Kidney capillary endothelial cell (primary cell): ENCODE data around the gene TENM4.

Source experiments
- DNase-seq: peaks from one replicate; pipeline ENCODE4 v3.0.0-alpha.2; 2018; ENCODE audit warnings: low spot score

The TENM4 gene

GRCh38 chr11:79291948-79292347 lies 148.9 kb downstream of the TENM4 start:
- no peak for DNase-seq

- no peak for DNase-seq
Observed at GRCh38 chr11:79290761-79291160, 150.1 kb downstream of the TENM4 start.

GRCh38 chr11:79287952-79288351 lies 152.9 kb downstream of the TENM4 start:
- DNase-seq, result no peak

DNA sequence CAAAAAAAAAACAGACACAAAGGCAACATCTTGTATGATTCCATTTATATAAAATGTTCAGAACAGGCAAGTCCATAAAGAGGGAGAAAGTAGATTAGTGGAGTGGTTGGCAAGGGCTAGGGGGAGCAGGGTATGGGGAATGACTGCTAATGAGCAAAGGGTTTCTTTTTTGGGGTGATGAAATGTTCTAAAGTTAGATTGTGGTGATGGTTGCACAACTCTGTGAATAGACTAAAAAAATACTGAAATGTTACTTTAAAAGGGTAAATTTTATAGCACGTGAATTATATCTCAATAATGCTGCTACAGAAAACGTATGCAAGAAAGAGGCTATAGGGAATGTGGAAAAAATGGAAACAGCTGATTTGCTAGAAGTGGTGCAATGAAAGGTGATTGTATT lies 155.1 kb downstream of the TENM4 start:
- DNase-seq, result no peak

GRCh38 chr11:79276736-79277325 lies 164.0 kb downstream of the TENM4 start:
- DNase-seq, result no peak

DNA sequence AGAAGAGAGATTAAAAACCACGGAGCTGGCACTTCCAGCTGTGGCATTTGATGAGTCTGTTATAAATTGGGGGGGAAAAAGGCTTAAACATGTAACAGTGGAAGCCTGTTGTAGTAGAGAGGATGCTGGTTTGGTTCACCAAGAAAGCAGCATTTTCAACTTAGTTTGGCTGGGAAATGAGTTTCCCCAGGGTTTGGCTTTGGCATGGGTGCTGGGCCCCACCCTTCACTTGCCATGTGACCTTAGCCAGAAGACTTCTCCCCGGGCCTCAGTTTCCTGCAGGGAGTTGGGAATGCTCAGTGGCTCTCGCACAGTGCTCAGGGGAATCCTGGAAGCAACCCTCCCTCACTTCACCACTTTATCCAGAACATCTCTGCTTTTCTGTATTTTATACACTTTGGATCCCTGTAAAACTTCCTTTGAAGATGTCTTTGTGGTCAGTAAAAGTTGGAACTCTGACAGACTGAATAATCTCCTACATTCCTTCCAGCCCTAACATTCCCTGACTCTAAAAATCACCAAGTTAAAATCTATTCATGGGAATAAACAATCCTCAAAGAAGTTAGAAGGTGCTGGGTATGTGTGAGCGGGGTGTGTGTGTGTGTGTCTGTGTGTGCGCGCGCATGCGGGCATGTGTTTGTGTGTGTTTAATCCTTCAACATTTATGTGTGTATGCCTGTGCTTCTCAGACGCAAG lies 166.0 kb downstream of the TENM4 start:
- DNase-seq, result no peak

GRCh38 chr11:79273781-79274180 lies 167.0 kb downstream of the TENM4 start:
- DNase-seq, result no peak

GRCh38 chr11:79269611-79270307 lies 171.1 kb downstream of the TENM4 start:
- no peak for DNase-seq

DNA sequence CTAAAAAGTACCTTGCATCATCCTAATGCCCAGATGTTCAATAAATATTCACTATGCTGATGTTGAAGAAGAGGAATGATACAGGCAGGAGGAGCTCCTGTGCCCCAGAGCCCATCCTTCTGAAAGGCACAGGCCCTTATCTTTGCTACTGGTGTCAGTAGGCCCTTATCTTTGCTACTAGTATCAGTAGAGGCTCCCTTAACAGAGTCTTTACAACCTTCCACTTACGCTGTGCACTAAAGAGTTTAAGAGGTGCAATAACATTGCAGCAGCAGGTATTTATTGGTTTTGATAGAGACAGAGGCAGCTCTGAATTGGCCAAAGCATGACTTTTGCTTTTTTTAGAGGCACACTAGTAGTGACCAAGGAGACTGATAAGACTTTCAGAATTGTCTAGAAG lies 174.4 kb downstream of the TENM4 start:
- DNase-seq, result no peak

DNA sequence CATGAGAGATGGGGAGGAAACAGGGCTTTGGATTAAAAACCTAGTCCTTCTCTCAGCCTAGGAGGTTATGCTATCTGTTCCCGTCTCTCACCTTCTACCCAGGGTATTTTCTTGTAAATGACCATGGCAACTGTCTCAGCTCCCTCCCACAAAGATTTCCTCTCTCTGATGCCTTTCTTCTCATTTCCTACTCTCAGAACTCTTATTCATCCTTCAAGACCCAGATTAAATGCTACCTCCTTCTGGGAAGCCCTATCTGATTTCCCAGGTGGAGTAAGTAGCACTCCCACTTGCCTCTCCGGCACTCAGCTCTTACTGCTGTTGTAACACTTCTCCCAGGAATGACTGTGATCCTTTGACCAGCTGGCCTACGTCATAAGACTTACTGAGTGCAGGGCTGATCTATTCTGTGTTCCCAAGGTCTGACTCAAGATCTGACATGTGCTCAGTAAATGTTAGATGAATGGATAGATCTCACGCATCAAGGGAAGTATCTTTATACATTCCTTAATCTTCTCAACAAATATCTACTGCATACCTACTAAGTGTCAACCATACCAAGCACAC lies 175.0 kb downstream of the TENM4 start:
- no peak for DNase-seq

DNA sequence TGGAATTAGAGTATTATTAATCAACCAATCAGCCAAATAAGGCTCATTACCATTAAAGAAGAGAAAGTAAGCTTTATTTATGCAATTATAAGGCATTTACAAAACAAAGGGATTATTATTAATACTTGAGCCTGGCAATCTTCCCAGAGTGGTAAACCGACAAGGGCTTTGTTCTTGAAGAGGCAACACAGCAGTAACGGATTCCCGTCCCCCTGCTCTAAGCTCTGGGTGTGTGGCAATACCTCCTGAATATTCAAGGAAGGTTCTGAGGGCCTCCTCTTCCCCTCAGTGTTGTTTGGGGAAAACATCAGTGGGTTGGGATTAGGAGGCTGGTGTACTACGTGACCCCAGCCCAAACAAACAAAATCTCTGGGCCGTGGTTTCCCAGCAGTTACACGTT lies 176.5 kb downstream of the TENM4 start:
- no peak for DNase-seq

- DNase-seq, result no peak
Observed at GRCh38 chr11:79263001-79263400, 177.8 kb downstream of the TENM4 start.

DNA sequence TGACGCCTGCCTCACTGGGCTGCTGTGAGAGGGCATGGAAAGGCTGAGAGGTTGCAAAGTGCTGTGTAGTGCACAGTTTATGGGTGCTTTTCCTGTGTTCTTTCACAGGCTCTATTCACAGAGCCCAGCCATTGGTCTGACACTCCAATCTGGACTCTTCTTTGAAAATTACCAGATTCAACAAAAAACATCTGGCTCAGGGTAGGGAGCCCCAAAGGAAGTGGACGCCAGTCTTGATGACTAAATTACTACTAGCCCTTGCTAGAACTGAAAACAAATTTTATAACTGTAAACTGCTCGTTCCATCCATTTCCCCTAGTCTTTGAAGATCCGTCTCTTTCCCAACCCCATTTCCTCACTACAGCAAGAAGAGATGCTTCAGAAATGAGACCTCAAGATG lies 178.6 kb downstream of the TENM4 start:
- DNase-seq, result no peak

- DNase-seq, result no peak
Observed at GRCh38 chr11:79261684-79262083, 179.1 kb downstream of the TENM4 start.

GRCh38 chr11:79259800-79260199 lies 181.0 kb downstream of the TENM4 start:
- DNase-seq, result no peak

GRCh38 chr11:79258576-79258975 lies 182.3 kb downstream of the TENM4 start:
- DNase-seq, result no peak

DNA sequence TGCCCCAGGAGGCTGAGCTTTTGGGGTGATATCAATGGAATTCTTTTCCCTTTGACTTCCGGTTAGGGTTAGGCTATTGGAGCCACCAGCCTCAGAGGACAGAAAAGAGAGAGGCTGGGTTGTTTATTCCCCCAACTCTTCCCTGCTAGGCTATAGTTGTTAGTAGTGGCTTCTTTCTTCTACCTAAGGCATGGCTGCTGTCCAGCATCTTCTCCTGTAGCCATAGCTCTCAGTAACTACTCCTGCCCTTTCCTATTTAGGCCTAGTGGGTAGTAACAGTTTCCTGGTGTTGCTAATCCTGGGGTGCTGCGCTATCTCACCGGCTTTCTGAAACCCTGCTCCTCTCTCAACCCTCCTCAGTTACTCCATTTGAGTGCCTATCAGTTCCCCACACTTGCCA lies 184.9 kb downstream of the TENM4 start:
- no peak for DNase-seq

DNA sequence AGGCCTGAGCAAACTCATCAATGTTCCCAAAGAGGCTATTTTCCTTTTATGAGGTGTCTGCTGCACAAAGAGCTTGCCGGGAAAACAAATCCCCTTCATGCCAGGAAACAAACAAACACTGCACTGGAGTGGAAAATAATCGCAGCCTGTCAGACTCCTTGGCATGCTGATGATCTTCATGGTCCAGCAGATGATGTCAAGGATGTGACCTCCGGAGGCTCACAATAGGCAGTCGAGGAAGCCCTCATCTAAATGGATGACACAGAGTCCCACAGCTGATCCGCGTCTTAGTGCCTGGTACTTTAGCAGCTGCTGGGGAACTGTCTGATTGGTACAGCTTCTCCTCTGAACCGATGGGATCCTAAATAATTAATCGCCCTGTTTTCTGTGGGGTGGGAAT lies 187.6 kb downstream of the TENM4 start:
- no peak for DNase-seq

DNA sequence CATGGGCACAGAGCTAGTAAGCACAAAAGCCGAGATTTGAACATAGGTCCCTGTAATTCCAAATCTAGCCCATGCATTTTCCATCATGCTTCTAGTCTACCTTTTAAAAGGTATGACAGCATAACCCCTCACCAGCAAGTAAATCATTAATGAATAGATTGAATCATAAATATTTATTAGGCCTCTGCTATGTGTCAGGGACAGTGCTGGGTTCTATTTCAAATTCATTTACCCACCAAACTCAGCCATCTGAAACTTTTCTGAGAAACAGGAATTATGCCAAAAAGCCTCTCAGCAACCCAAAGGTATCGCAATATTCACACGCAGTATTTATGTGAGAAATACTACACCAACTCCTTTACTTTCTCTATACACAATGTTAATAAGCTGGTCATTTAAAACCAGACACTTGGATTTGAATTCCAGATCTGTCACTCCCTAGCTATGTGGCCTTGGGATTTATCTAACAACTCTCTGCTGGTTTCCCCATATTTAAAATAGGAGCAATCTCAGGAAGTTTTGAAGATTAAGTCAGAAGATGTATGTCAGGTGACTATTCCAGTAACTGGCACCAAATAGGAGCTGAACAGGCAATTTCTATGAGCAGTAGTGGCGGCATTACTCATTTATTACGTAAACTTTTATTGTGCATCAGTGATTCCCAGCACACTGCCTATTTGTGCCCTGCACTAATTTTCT lies 191.4 kb downstream of the TENM4 start:
- no peak for DNase-seq

DNA sequence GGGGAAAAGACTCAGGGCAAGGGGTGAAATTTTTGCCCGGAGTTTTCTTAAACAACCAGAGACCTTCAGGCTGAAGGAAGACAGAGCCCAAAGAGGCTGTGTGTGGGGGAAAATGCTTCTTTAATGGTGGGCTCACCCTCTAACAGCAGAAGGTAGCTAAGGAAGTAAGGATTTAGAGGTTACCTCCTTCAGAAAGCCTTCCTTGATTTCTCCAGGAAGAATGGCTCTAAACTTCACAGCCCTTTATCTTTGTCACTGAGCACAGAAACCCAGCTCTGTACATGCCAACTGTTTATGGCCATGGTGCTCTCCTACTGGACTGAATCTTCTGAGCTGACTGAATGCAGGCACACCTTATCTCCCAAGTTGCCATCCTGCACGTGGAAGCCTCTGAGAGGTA lies 196.0 kb downstream of the TENM4 start:
- no peak for DNase-seq

DNA sequence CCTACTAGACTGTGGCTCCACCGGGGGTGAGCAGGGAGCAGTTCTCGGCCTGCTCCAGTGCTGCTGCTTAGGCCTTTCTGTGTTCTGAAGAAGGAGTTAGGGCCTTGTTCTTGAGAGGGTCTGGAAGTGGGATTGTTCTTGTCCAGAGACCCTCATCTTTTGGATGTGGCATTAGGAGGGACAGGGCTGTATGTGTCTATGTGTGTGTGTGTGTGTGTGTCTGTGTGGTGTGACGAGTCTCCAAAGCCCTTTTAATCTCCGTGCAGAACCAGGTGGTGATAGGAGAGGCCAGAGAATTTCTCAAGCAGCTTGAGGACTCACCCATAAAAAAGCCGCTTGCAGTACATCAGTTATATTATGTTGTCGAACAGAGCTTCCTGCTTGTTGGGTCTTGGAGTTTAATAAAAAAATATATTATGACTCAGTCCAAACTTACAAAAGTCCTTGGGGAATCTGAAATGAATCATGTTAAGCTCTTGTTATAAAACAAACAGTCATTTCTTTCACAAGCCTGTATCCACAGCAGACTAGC lies 196.5 kb downstream of the TENM4 start:
- DNase-seq, result peak; percentile 56
